HEK293 (cell line): ENCODE data around the gene CLDN24.

Experiments used
- CTCF ChIA-PET: fragments of 350-600 bp; formaldehyde crosslinking; extraction: SDS; loops from one replicate; lab custom pipeline; 2021; ENCODE audit warnings: antibody characterized with exemption; lab: Yijun Ruan, JAX
- POLR2A ChIA-PET: fragments of 300-600 bp; formaldehyde crosslinking; extraction: SDS; loops from one replicate; lab custom pipeline; 2020; ENCODE audit warnings: antibody characterized with exemption, inconsistent platforms; lab: Yijun Ruan, JAX
- H3K27ac ChIP-seq: fragments of 200-500 bp; sonication (Bioruptor generic); 2 replicates; pipeline ENCODE4 v1.5.1; 2014; ENCODE audit warnings: low read depth, low read length, control low read depth, inconsistent platforms; ENCODE audit errors: extremely low read depth
- H3K36me3 ChIP-seq, 2 experiments: fragments of 200-500 bp in 1 of 2; sonication (Bioruptor generic) in 1 of 2; 1 replicate in 1 of 2; 2 replicates in 1 of 2; pipeline ENCODE4 v1.5.1; 2014 to 2017; ENCODE audit warnings: inconsistent platforms in 2 of 2, low read length in 2 of 2; ENCODE audit not compliant: control insufficient read depth in 2 of 2, insufficient read depth in 1 of 2
- H3K4me1 ChIP-seq: fragments of 200-500 bp; sonication (Bioruptor generic); 2 replicates; pipeline ENCODE4 v1.5.1; 2014; ENCODE audit warnings: mild to moderate bottlenecking, low read length, inconsistent platforms; ENCODE audit not compliant: control insufficient read depth, insufficient read depth
- H3K4me3 ChIP-seq: 2 replicates; pipeline ENCODE4 v1.5.1; 2011; ENCODE audit warnings: low read depth, mild to moderate bottlenecking, control low read depth, low read length, moderate library complexity
- H3K9me3 ChIP-seq: fragments of 200-500 bp; sonication (Bioruptor generic); 2 replicates; pipeline ENCODE4 v1.5.1; 2014; ENCODE audit warnings: low read depth, low read length, inconsistent platforms; ENCODE audit not compliant: control insufficient read depth, insufficient read depth
- ELK4 ChIP-seq: IDR thresholded peaks from 2 replicates; pipeline ENCODE4 v1.6.1; 2011; ENCODE audit warnings: mild to moderate bottlenecking, low read depth, low read length, borderline replicate concordance
- KLF17 ChIP-seq: fragments of 450-650 bp; formaldehyde crosslinking; IDR thresholded peaks from 2 replicates; pipeline ENCODE4 v1.5.1; 2016; ENCODE audit warnings: missing biosample characterization, missing genetic modification characterization
- KLF9 ChIP-seq: fragments of 450-650 bp; formaldehyde crosslinking; IDR thresholded peaks from 2 replicates; pipeline ENCODE4 v1.5.1; 2016; ENCODE audit warnings: missing biosample characterization, missing genetic modification characterization, low read depth
- OSR2 ChIP-seq: fragments of 450-650 bp; formaldehyde crosslinking; IDR thresholded peaks from 2 replicates; pipeline ENCODE4 v1.5.1; 2016; ENCODE audit warnings: missing biosample characterization, missing genetic modification characterization
- REPIN1 ChIP-seq: fragments of 450-650 bp; formaldehyde crosslinking; IDR thresholded peaks from 2 replicates; pipeline ENCODE4 v1.5.1; 2017; ENCODE audit warnings: missing biosample characterization, missing genetic modification characterization, low read depth
- SCRT1 ChIP-seq: fragments of 450-650 bp; formaldehyde crosslinking; IDR thresholded peaks from 2 replicates; pipeline ENCODE4 v1.5.1; 2016; ENCODE audit warnings: missing biosample characterization, missing genetic modification characterization, borderline replicate concordance
- TRIM28 ChIP-seq: IDR thresholded peaks from 2 replicates; pipeline ENCODE4 v1.6.1; 2011; ENCODE audit warnings: low read length, control low read depth, borderline replicate concordance
- ZBTB1 ChIP-seq: fragments of 450-650 bp; formaldehyde crosslinking; IDR thresholded peaks from 2 replicates; pipeline ENCODE4 v1.5.1; 2016; ENCODE audit warnings: missing biosample characterization, missing genetic modification characterization
- ZBTB20 ChIP-seq: fragments of 450-650 bp; formaldehyde crosslinking; IDR thresholded peaks from 2 replicates; pipeline ENCODE4 v1.5.1; 2016; ENCODE audit warnings: missing biosample characterization, missing genetic modification characterization
- ZBTB48 ChIP-seq: fragments of 450-650 bp; formaldehyde crosslinking; IDR thresholded peaks from 2 replicates; pipeline ENCODE4 v1.5.1; 2016; ENCODE audit warnings: missing biosample characterization, missing genetic modification characterization
- ZEB2 ChIP-seq: fragments of 450-650 bp; formaldehyde crosslinking; IDR thresholded peaks from 2 replicates; pipeline ENCODE4 v1.5.1; 2016; ENCODE audit warnings: missing biosample characterization, missing genetic modification characterization
- ZNF114 ChIP-seq: fragments of 450-650 bp; formaldehyde crosslinking; IDR thresholded peaks from 2 replicates; pipeline ENCODE4 v1.5.0; 2017; ENCODE audit warnings: missing biosample characterization, missing genetic modification characterization
- ZNF214 ChIP-seq: fragments of 450-650 bp; formaldehyde crosslinking; IDR thresholded peaks from 2 replicates; pipeline ENCODE4 v1.5.1; 2017; ENCODE audit warnings: missing biosample characterization, mild to moderate bottlenecking, missing genetic modification characterization, borderline replicate concordance
- ZNF426 ChIP-seq: fragments of 450-650 bp; formaldehyde crosslinking; IDR thresholded peaks from 2 replicates; pipeline ENCODE4 v1.5.1; 2017; ENCODE audit warnings: missing biosample characterization, missing genetic modification characterization, mild to moderate bottlenecking, inconsistent platforms, moderate library complexity
- ZNF692 ChIP-seq: fragments of 450-650 bp; formaldehyde crosslinking; IDR thresholded peaks from 2 replicates; pipeline ENCODE4 v1.5.1; 2016; ENCODE audit warnings: missing biosample characterization, missing genetic modification characterization
- ZNF776 ChIP-seq: fragments of 450-650 bp; formaldehyde crosslinking; IDR thresholded peaks from 2 replicates; pipeline ENCODE4 v1.5.0; 2017; ENCODE audit warnings: missing biosample characterization, missing genetic modification characterization, borderline replicate concordance
- ZNF791 ChIP-seq: fragments of 450-650 bp; formaldehyde crosslinking; IDR thresholded peaks from 2 replicates; pipeline ENCODE4 v1.5.1; 2016; ENCODE audit warnings: missing biosample characterization, missing genetic modification characterization
- ZXDB ChIP-seq: fragments of 450-650 bp; formaldehyde crosslinking; IDR thresholded peaks from 2 replicates; pipeline ENCODE4 v1.5.1; 2016; ENCODE audit warnings: missing biosample characterization, missing genetic modification characterization
- TF ChIP-seq, protein P1 (sequence below): fragments of 450-650 bp; formaldehyde crosslinking; IDR thresholded peaks from 2 replicates; pipeline ENCODE4 v1.5.0; 2017; ENCODE audit warnings: missing biosample characterization, missing genetic modification characterization, borderline replicate concordance

Gene CLDN24

GRCh38 chr4:183343730-183344129, 21.5 kb upstream of the CLDN24 start (continued):
- no peak for TF ChIP-seq ZXDB (tag by site-specific recombination)
- TF ChIP-seq, protein P1, sequence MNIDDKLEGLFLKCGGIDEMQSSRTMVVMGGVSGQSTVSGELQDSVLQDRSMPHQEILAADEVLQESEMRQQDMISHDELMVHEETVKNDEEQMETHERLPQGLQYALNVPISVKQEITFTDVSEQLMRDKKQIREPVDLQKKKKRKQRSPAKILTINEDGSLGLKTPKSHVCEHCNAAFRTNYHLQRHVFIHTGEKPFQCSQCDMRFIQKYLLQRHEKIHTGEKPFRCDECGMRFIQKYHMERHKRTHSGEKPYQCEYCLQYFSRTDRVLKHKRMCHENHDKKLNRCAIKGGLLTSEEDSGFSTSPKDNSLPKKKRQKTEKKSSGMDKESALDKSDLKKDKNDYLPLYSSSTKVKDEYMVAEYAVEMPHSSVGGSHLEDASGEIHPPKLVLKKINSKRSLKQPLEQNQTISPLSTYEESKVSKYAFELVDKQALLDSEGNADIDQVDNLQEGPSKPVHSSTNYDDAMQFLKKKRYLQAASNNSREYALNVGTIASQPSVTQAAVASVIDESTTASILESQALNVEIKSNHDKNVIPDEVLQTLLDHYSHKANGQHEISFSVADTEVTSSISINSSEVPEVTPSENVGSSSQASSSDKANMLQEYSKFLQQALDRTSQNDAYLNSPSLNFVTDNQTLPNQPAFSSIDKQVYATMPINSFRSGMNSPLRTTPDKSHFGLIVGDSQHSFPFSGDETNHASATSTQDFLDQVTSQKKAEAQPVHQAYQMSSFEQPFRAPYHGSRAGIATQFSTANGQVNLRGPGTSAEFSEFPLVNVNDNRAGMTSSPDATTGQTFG (tag by site-specific recombination), result no peak
- TF ChIP-seq ZNF114, result no peak
- TF ChIP-seq REPIN1 (tag by site-specific recombination), result no peak
- TF ChIP-seq TRIM28, result no peak

DNA sequence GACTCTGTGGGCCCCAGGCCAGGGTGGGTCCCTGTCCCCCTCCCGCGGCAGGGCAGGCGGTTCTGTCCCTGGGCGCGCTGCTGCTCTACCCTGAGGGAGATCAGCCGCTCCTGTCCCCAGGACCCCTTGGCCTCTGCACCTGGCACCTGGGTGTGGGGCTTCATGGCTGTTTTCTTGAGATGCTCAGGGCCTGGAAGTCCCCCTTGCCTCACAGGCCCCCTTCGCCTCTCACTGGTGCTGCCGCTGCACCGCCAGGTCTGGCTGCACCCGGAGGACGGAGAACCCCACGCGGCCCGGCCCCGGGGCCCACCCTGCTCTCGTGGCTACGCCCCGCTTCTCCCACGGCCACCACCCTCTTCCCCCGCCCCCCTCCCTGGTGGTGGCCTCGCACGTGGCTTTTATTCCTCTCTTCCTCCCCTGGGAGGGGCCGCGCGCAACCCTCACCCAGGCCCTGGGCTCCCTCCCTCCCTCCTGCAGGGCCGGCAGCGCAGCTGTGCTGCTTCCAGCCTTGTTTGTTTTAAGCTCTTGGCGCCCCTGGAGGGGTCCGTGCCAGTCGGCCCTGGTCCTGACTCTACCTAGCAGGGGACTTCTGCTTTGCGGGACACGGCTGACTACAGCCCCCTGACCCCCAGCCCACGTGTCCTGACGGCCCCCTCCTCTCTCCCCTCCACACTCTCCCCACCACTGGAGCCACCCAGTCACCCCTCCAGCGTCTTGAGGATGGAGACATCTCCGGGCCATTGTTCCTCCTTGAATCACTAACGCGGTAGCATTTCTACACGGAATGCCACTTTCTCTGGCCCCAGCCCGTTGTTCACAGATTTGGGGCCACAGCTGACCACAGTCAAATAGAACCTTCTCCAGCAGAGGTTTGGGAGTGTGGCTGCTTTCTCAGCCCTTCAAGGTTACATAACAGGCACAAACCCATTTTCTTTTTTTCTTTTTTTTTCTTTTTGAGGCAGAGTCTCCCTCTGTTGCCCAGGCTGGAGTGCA, 20.6 kb upstream of the CLDN24 start:
- Histone ChIP-seq H3K4me3 (no peak overlapping the region), H3K27ac (no peak overlapping the region), H3K9me3 (no peaks in the 10 kb centered on the region), H3K4me1 (no peaks in the 10 kb centered on the region), H3K36me3 (no peaks in the 10 kb centered on the region)
- CTCF ChIA-PET, result interaction anchor here (0.5 kb wide), 1 partner anchor 101 kb away, joined by 3 read pairs; no protein-coding TSS in a partner anchor
- no peak for TF ChIP-seq ZBTB48
- TF ChIP-seq ZNF776 (tag by site-specific recombination), result no peak
- TF ChIP-seq KLF9 (tag by site-specific recombination), result no peak
- no peak for TF ChIP-seq ZNF791 (tag by site-specific recombination)
- TF ChIP-seq ELK4, result no peak
- TF ChIP-seq ZNF426 (tag by site-specific recombination), result no peak
- TF ChIP-seq OSR2 (tag by site-specific recombination), result no peak
- no peak for TF ChIP-seq KLF17
- TF ChIP-seq ZBTB1 (tag by site-specific recombination), result no peak
- TF ChIP-seq ZBTB20, result no peak
- no peak for TF ChIP-seq ZEB2 (tag by site-specific recombination)
- no peak for TF ChIP-seq SCRT1 (tag by site-specific recombination)
- no peak for TF ChIP-seq ZNF692 (tag by site-specific recombination)
- TF ChIP-seq ZNF214 (tag by site-specific recombination), result no peak
- POLR2A ChIA-PET, result no interaction called here
